Thoracic aorta (tissue), 2 donors: ENCODE results near the gene BSG. TPM values are rescaled to one million over a fixed set of nuclear protein-coding genes. Genes with fewer than 3 reads are reported as not detected.

ENCODE experiments used
- ATAC-seq: fragments of 150-250 bp; one replicate; pipeline ENCODE4 v1.8.0; 2017; ENCODE audit warnings: low read depth; ENCODE audit not compliant: insufficient number of reproducible peaks, low FRiP score
- DNase-seq: peaks from one replicate; pipeline ENCODE4 v3.0.0-alpha.2; 2020; ENCODE audit warnings: low spot score
- H3K27ac ChIP-seq, 2 donors: fragments of 200-600 bp; sonication (generic); 1 replicate in 1 of 2; 2 replicates in 1 of 2; pipeline ENCODE4 v1.5.1; 2016; ENCODE audit warnings: mild to moderate bottlenecking in 2 of 2, moderate library complexity in 2 of 2
- H3K27me3 ChIP-seq: fragments of 200-600 bp; sonication (generic); replicated peaks from 2 replicates; pipeline ENCODE4 v1.6.0; 2016; ENCODE audit warnings: mild to moderate bottlenecking; ENCODE audit not compliant: insufficient read depth
- H3K36me3 ChIP-seq: fragments of 200-600 bp; sonication (generic); one replicate; pipeline ENCODE4 v1.5.1; 2016
- H3K4me1 ChIP-seq, 2 donors: fragments of 200-600 bp; sonication (generic); 1 replicate in 1 of 2; 2 replicates in 1 of 2; pipeline versions ENCODE4 v1.5.1 to v1.6.0; 2016; ENCODE audit warnings: low read depth in 2 of 2, mild to moderate bottlenecking in 1 of 2; ENCODE audit not compliant: control insufficient read depth in 1 of 2
- H3K4me3 ChIP-seq: fragments of 200-600 bp; sonication (generic); 2 replicates; pipeline ENCODE4 v1.5.1; 2016; ENCODE audit warnings: mild to moderate bottlenecking
- H3K9me3 ChIP-seq: fragments of 200-600 bp; sonication (generic); 2 replicates; pipeline ENCODE4 v1.5.1; 2016
- total RNA-seq, 2 donors: library from RNA; depleted of rRNA; stranded (reverse); fragments of >200 nt; gene quantifications; one replicate each; pipeline versions ENCODE4 v1.1.0 to v1.2.3, GENCODE V29; 2016
- TF ChIP-seq, protein P1 (sequence below): fragments of 200-600 bp; sonication (generic); IDR thresholded peaks from one replicate; pipeline ENCODE4 v1.5.1; 2019; ENCODE audit warnings: antibody characterized with exemption

Gene BSG
- total RNA-seq, 2 donors from 2014 or later = 344 to 575 TPM

DNA sequence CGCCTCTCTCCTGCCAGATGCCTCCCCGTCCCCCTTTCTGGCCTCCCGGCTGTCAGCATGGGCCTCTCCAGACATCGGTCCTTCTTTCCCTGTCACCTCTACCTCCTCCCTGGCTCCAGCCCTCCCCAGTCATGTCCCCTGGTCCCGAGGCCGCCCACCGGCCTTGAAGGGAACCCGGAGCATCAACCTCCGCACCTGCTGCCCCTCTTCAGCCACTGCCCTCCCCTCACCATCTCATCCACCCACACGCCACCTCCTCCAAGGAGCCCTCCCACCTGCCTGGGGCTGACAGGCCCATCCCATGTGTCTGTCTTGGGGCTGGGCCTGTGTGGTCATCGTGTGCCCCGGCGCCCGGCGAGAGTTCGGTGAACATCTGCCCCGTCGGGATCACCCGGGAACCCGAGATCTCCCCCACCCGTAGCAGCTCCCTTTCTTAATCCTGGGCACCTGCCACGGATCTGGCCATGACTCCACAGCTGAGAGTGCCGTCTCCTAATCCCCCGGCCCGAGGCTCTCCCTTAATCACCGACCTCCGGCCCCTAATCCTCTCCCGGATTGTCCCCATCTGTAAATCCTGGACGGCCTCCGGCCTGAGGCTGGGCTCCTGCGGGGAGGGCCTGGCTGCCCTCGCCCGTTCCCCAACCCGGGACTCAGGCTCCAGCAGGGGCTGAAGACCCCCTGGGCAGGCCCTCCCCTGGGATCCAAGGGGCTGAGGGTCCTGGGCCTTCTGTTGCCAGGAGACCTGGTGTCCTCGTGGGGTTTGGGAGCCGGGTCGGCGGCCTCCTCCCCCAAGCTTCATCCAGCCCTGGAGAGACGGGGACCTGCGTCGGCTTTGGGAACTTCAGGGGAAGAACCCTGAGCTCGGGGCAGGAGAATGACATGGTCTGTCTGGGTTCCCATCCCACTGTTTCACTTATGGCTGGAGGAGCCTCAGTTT, 23.2 kb downstream of the BSG start:
- Histone ChIP-seq H3K9me3 (no peaks in the 10 kb centered on the region), H3K4me1 (peaks cover 0 to under 1% of the 10 kb centered on the region in 2 donors), H3K27me3 (peaks cover 14% of the 10 kb centered on the region), H3K27ac (no peak overlapping the region), H3K36me3 (no peaks in the 10 kb centered on the region), H3K4me3 (no peak overlapping the region)
- no peak for ATAC-seq
- TF ChIP-seq, protein P1, sequence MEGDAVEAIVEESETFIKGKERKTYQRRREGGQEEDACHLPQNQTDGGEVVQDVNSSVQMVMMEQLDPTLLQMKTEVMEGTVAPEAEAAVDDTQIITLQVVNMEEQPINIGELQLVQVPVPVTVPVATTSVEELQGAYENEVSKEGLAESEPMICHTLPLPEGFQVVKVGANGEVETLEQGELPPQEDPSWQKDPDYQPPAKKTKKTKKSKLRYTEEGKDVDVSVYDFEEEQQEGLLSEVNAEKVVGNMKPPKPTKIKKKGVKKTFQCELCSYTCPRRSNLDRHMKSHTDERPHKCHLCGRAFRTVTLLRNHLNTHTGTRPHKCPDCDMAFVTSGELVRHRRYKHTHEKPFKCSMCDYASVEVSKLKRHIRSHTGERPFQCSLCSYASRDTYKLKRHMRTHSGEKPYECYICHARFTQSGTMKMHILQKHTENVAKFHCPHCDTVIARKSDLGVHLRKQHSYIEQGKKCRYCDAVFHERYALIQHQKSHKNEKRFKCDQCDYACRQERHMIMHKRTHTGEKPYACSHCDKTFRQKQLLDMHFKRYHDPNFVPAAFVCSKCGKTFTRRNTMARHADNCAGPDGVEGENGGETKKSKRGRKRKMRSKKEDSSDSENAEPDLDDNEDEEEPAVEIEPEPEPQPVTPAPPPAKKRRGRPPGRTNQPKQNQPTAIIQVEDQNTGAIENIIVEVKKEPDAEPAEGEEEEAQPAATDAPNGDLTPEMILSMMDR = no peak
- DNase-seq = no peak

GRCh38 chr19:596263-596655, 23.9 kb downstream of the BSG start:
- ATAC-seq (no peak), DNase-seq (no peak)
- H3K4me3 ChIP-seq = no peak overlapping the region
- H3K36me3 ChIP-seq = no peaks in the 10 kb centered on the region
- peaks cover 7% of the 10 kb centered on the region for H3K27me3 ChIP-seq
- no peaks in the 10 kb centered on the region for H3K9me3 ChIP-seq
- no peak overlapping the region for H3K27ac ChIP-seq
- TF ChIP-seq, protein P1 = no peak
- no peaks in the 10 kb centered on the region for H3K4me1 ChIP-seq

DNA sequence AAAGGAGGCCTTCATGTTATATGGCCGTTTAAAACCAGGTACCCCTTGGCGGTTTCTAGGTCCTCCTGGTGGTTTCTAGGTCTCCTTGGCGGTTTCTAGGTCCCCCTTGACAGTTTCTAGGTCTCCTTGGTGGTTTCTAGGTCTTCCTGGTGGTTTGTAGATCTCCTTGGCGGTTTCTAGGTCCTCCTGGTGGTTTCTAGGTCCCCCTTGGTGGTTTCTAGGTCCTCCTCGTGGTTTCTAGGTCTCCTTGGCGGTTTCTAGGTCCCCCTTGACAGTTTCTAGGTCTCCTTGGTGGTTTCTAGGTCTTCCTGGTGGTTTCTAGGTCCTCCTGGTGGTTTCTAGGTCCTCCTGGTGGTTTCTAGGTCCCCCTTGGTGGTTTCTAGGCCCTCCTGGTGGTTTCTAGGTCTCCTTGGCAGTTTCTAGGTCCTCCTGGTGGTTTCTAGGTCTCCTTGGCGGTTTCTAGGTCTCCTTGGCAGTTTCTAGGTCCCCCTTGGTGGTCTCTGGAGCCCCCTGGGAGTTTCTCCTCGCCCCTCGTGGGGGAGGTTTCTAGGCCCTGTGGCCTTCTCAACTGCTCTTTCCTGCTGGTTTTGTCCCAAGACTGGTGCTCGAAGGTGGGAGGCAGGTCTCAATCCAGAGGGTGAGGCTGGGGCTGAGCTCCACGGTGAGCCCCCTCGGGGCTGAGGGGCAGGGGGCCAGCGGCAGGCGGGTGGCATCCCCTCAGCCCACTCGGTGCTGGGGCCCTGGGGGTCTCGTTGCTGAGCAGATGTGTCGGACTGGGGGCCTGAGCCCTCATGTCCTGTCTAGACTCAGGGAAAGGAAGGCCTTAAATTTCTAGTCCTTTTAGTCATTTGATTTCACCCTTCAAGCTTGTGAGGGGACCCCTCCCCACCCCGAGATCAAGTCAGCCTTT, 25.3 kb downstream of the BSG start:
- no peak for ATAC-seq
- Histone ChIP-seq H3K27me3 (no peaks in the 10 kb centered on the region), H3K27ac (no peak overlapping the region), H3K36me3 (no peaks in the 10 kb centered on the region), H3K4me1 (no peaks in the 10 kb centered on the region), H3K4me3 (no peak overlapping the region), H3K9me3 (no peaks in the 10 kb centered on the region)
- DNase-seq = no peak
- TF ChIP-seq, protein P1 = no peak

DNA sequence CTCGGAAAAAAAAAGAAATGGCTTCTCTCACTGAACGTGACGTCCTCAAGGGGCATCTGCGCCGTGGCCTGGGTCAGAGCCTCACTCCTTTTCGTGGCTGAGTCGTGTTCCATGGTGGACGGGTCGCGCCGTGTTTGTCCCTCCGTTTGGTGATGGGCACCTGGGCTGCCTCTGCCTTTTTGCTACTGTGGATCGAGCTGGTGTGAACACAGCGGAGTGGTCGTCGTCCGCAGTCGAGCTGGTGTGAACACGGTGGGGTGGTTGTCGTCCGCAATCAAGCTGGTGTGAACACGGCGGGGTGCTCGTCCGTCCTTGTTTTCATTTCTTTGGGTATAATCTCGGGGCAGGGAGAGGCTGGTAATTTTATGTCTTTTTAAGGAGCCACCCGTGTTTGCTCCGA, 28.9 kb downstream of the BSG start:
- DNase-seq (no peak), ATAC-seq (no peak)
- H3K27me3 ChIP-seq = no peaks in the 10 kb centered on the region
- no peaks in the 10 kb centered on the region for H3K4me1 ChIP-seq
- no peaks in the 10 kb centered on the region for H3K9me3 ChIP-seq
- no peaks in the 10 kb centered on the region for H3K36me3 ChIP-seq
- H3K27ac ChIP-seq = no peak overlapping the region
- TF ChIP-seq, protein P1 = no peak
- no peak overlapping the region for H3K4me3 ChIP-seq

- Histone ChIP-seq H3K27me3 (no peaks in the 10 kb centered on the region), H3K4me3 (no peak overlapping the region), H3K27ac (no peak overlapping the region), H3K9me3 (no peaks in the 10 kb centered on the region), H3K36me3 (no peaks in the 10 kb centered on the region), H3K4me1 (no peaks in the 10 kb centered on the region)
- TF ChIP-seq, protein P1 = no peak
- DNase-seq (no peak), ATAC-seq (no peak)
Measured at GRCh38 chr19:601790-602189, 29.4 kb downstream of the BSG start.
